ENCODE measurements around the gene NUDT5. TPM values are rescaled to one million over a fixed set of nuclear protein-coding genes. Genes with fewer than 3 reads are reported as not detected.

Gene NUDT5
- total RNA-seq, 1 donor from 2014 or later: 112 TPM

GRCh38 chr10:12221323-12222298, 25.9 kb upstream of the NUDT5 start:
- no peaks in the 10 kb centered on the region for H3K27me3 Mint-ChIP-seq (ENCODE audit: low read depth)
- no peak overlapping the region for H3K27ac Mint-ChIP-seq
- no peak for DNase-seq (ENCODE audit: low spot score)
- no peak overlapping the region for H3K4me3 Mint-ChIP-seq (ENCODE audit: low read depth)
- H3K36me3 Mint-ChIP-seq (ENCODE audit: low read depth): peaks cover 71% of the 10 kb centered on the region
- peaks cover 6% of the 10 kb centered on the region for H3K4me1 Mint-ChIP-seq (ENCODE audit: low read depth)
- no peaks in the 10 kb centered on the region for H3K9me3 Mint-ChIP-seq
- intact Hi-C loops (cut with micrococcal nuclease): no loop called here

GRCh38 chr10:12218991-12219390, 23.3 kb upstream of the NUDT5 start:
- Mint-ChIP-seq H3K27ac (no peak overlapping the region), H3K4me1 (ENCODE audit: low read depth) (peaks cover 11% of the 10 kb centered on the region), H3K9me3 (no peaks in the 10 kb centered on the region), H3K4me3 (ENCODE audit: low read depth) (no peak overlapping the region), H3K27me3 (ENCODE audit: low read depth) (no peaks in the 10 kb centered on the region), H3K36me3 (ENCODE audit: low read depth) (peaks cover 60% of the 10 kb centered on the region)
- intact Hi-C loops (cut with micrococcal nuclease): no loop called here
- no peak for DNase-seq (ENCODE audit: low spot score)

GRCh38 chr10:12214763-12215218, 19.1 kb upstream of the NUDT5 start:
- intact Hi-C loops (cut with micrococcal nuclease): no loop called here
- Mint-ChIP-seq H3K27me3 (ENCODE audit: low read depth) (no peaks in the 10 kb centered on the region), H3K36me3 (ENCODE audit: low read depth) (peaks cover 66% of the 10 kb centered on the region), H3K9me3 (no peaks in the 10 kb centered on the region), H3K27ac (peak overlapping the region; percentile 77), H3K4me1 (ENCODE audit: low read depth) (peaks cover 11% of the 10 kb centered on the region), H3K4me3 (ENCODE audit: low read depth) (peak overlapping the region; percentile 23)
- no peak for DNase-seq (ENCODE audit: low spot score)

- Mint-ChIP-seq H3K27ac (peak overlapping the region; percentile 50), H3K27me3 (ENCODE audit: low read depth) (no peaks in the 10 kb centered on the region), H3K9me3 (no peaks in the 10 kb centered on the region), H3K4me3 (ENCODE audit: low read depth) (no peak overlapping the region), H3K4me1 (ENCODE audit: low read depth) (peaks cover 11% of the 10 kb centered on the region), H3K36me3 (ENCODE audit: low read depth) (peaks cover 65% of the 10 kb centered on the region)
- intact Hi-C loops (cut with micrococcal nuclease): no loop called here
- no peak for DNase-seq (ENCODE audit: low spot score)
These were observed 18.4 kb upstream of the NUDT5 start for GRCh38 chr10:12214093-12214492.

GRCh38 chr10:12213621-12214020, 17.9 kb upstream of the NUDT5 start:
- peaks cover 65% of the 10 kb centered on the region for H3K36me3 Mint-ChIP-seq (ENCODE audit: low read depth)
- intact Hi-C loops (cut with micrococcal nuclease): no loop called here

GRCh38 chr10:12212454-12212853, 16.8 kb upstream of the NUDT5 start:
- Mint-ChIP-seq H3K9me3 (no peaks in the 10 kb centered on the region), H3K4me3 (ENCODE audit: low read depth) (no peak overlapping the region), H3K4me1 (ENCODE audit: low read depth) (peaks cover 14% of the 10 kb centered on the region), H3K27me3 (ENCODE audit: low read depth) (no peaks in the 10 kb centered on the region), H3K27ac (no peak overlapping the region), H3K36me3 (ENCODE audit: low read depth) (peaks cover 73% of the 10 kb centered on the region)
- no peak for DNase-seq (ENCODE audit: low spot score)
- intact Hi-C loops (cut with micrococcal nuclease): no loop called here

More at GRCh38 chr10:12213621-12214020, 17.9 kb upstream of the NUDT5 start:
- DNase-seq (ENCODE audit: low spot score): no peak
- H3K27ac Mint-ChIP-seq: no peak overlapping the region
- H3K4me1 Mint-ChIP-seq (ENCODE audit: low read depth): peaks cover 13% of the 10 kb centered on the region
- H3K4me3 Mint-ChIP-seq (ENCODE audit: low read depth): no peak overlapping the region
- no peaks in the 10 kb centered on the region for H3K27me3 Mint-ChIP-seq (ENCODE audit: low read depth)
- no peaks in the 10 kb centered on the region for H3K9me3 Mint-ChIP-seq

GRCh38 chr10:12208460-12208859, 12.8 kb upstream of the NUDT5 start:
- H3K27ac Mint-ChIP-seq: no peak overlapping the region
- peaks cover 13% of the 10 kb centered on the region for H3K4me1 Mint-ChIP-seq (ENCODE audit: low read depth)
- DNase-seq (ENCODE audit: low spot score): no peak
- H3K36me3 Mint-ChIP-seq (ENCODE audit: low read depth): peaks cover 75% of the 10 kb centered on the region
- no peak overlapping the region for H3K4me3 Mint-ChIP-seq (ENCODE audit: low read depth)
- intact Hi-C loops (cut with micrococcal nuclease): no loop called here
- no peaks in the 10 kb centered on the region for H3K9me3 Mint-ChIP-seq
- no peaks in the 10 kb centered on the region for H3K27me3 Mint-ChIP-seq (ENCODE audit: low read depth)

GRCh38 chr10:12207114-12207513, 11.4 kb upstream of the NUDT5 start:
- Mint-ChIP-seq H3K4me1 (ENCODE audit: low read depth) (peaks cover 14% of the 10 kb centered on the region), H3K36me3 (ENCODE audit: low read depth) (peaks cover 73% of the 10 kb centered on the region), H3K4me3 (ENCODE audit: low read depth) (no peak overlapping the region), H3K27ac (peak overlapping the region; percentile 8), H3K9me3 (no peaks in the 10 kb centered on the region), H3K27me3 (ENCODE audit: low read depth) (no peaks in the 10 kb centered on the region)
- intact Hi-C loops (cut with micrococcal nuclease): no loop called here
- DNase-seq (ENCODE audit: low spot score): no peak

- Mint-ChIP-seq H3K4me3 (ENCODE audit: low read depth) (no peak overlapping the region), H3K4me1 (ENCODE audit: low read depth) (peaks cover 24% of the 10 kb centered on the region), H3K27ac (no peak overlapping the region), H3K27me3 (ENCODE audit: low read depth) (no peaks in the 10 kb centered on the region), H3K9me3 (no peaks in the 10 kb centered on the region), H3K36me3 (ENCODE audit: low read depth) (peaks cover 71% of the 10 kb centered on the region)
- DNase-seq (ENCODE audit: low spot score): no peak
- intact Hi-C loops (cut with micrococcal nuclease): no loop called here
These were observed 9.4 kb upstream of the NUDT5 start for GRCh38 chr10:12205082-12205481.

GRCh38 chr10:12202226-12202625, 6.5 kb upstream of the NUDT5 start:
- H3K4me1 Mint-ChIP-seq (ENCODE audit: low read depth): peaks cover 32% of the 10 kb centered on the region
- no peak for DNase-seq (ENCODE audit: low spot score)

GRCh38 chr10:12201543-12201942, 5.9 kb upstream of the NUDT5 start:
- Mint-ChIP-seq H3K4me1 (ENCODE audit: low read depth) (peaks cover 31% of the 10 kb centered on the region), H3K9me3 (no peaks in the 10 kb centered on the region), H3K27me3 (ENCODE audit: low read depth) (no peaks in the 10 kb centered on the region), H3K4me3 (ENCODE audit: low read depth) (no peak overlapping the region), H3K36me3 (ENCODE audit: low read depth) (peaks cover 60% of the 10 kb centered on the region), H3K27ac (peak overlapping the region; percentile 65)
- no peak for DNase-seq (ENCODE audit: low spot score)
- intact Hi-C loops (cut with micrococcal nuclease): no loop called here

More at GRCh38 chr10:12202226-12202625, 6.5 kb upstream of the NUDT5 start:
- Mint-ChIP-seq H3K9me3 (no peaks in the 10 kb centered on the region), H3K4me3 (ENCODE audit: low read depth) (no peak overlapping the region), H3K27ac (peak overlapping the region; percentile 42), H3K27me3 (ENCODE audit: low read depth) (no peaks in the 10 kb centered on the region), H3K36me3 (ENCODE audit: low read depth) (peaks cover 62% of the 10 kb centered on the region)
- intact Hi-C loops (cut with micrococcal nuclease): no loop called here

- Mint-ChIP-seq H3K27me3 (ENCODE audit: low read depth) (no peaks in the 10 kb centered on the region), H3K9me3 (no peaks in the 10 kb centered on the region), H3K4me3 (ENCODE audit: low read depth) (no peak overlapping the region), H3K4me1 (ENCODE audit: low read depth) (peaks cover 31% of the 10 kb centered on the region), H3K36me3 (ENCODE audit: low read depth) (peaks cover 63% of the 10 kb centered on the region), H3K27ac (peak overlapping the region; percentile 65)
- no peak for DNase-seq (ENCODE audit: low spot score)
- intact Hi-C loops (cut with micrococcal nuclease): no loop called here
These were observed 5.2 kb upstream of the NUDT5 start for GRCh38 chr10:12200850-12201249.

GRCh38 chr10:12198156-12198555, 2.5 kb upstream of the NUDT5 start:
- DNase-seq (ENCODE audit: low spot score): no peak
- H3K27me3 Mint-ChIP-seq (ENCODE audit: low read depth): no peaks in the 10 kb centered on the region
- H3K9me3 Mint-ChIP-seq: no peaks in the 10 kb centered on the region
- intact Hi-C loops (cut with micrococcal nuclease): loop anchor here (5.0 to 10.0 kb wide), 3 partner anchors 44 to 897 kb away; no protein-coding TSS in a partner anchor
- H3K27ac Mint-ChIP-seq: peak overlapping the region; percentile 40
- H3K4me3 Mint-ChIP-seq (ENCODE audit: low read depth): peak overlapping the region; percentile 66
- H3K36me3 Mint-ChIP-seq (ENCODE audit: low read depth): peaks cover 61% of the 10 kb centered on the region
- peaks cover 36% of the 10 kb centered on the region for H3K4me1 Mint-ChIP-seq (ENCODE audit: low read depth)
